HS-5 (cell line): ENCODE data around the gene MSANTD2.

Source experiments
- DNase-seq: peaks from one replicate; pipeline ENCODE4 v3.0.0-alpha.2; 2012; ENCODE audit warnings: low read depth

The MSANTD2 gene

GRCh38 chr11:124800226-124800929, at the start of gene MSANTD2:
Gene MSANTD2, minus strand, starts transcription at chr11:124800406. Its CDS starts 26 bp downstream, at chr11:124800380.
- no peak for DNase-seq

- no peak for DNase-seq
Measured at GRCh38 chr11:124846070-124846673, 46.0 kb upstream of the MSANTD2 start.

GRCh38 chr11:124844664-124845079, 44.5 kb upstream of the MSANTD2 start:
- DNase-seq, result no peak

GRCh38 chr11:124843616-124843910, 43.4 kb upstream of the MSANTD2 start:
- no peak for DNase-seq

GRCh38 chr11:124842305-124842704, 42.1 kb upstream of the MSANTD2 start:
- DNase-seq, result no peak

GRCh38 chr11:124841840-124842239, 41.6 kb upstream of the MSANTD2 start:
- no peak for DNase-seq

- no peak for DNase-seq
Measured at GRCh38 chr11:124841201-124841600, 41.0 kb upstream of the MSANTD2 start.

GRCh38 chr11:124840666-124841065, 40.5 kb upstream of the MSANTD2 start:
- no peak for DNase-seq

- DNase-seq, result no peak
Measured at GRCh38 chr11:124839972-124840621, 39.9 kb upstream of the MSANTD2 start.

GRCh38 chr11:124839128-124839971, 39.1 kb upstream of the MSANTD2 start:
- DNase-seq, result no peak

- no peak for DNase-seq
Measured at GRCh38 chr11:124838805-124839127, 38.6 kb upstream of the MSANTD2 start.

- peak; percentile 60 for DNase-seq
Measured at GRCh38 chr11:124837491-124837856, 37.3 kb upstream of the MSANTD2 start.

GRCh38 chr11:124835918-124836317, 35.7 kb upstream of the MSANTD2 start:
- DNase-seq, result no peak

- DNase-seq, result no peak
Measured at GRCh38 chr11:124834526-124835180, 34.4 kb upstream of the MSANTD2 start.

GRCh38 chr11:124832571-124832970, 32.4 kb upstream of the MSANTD2 start:
- DNase-seq, result no peak

GRCh38 chr11:124831897-124832296, 31.7 kb upstream of the MSANTD2 start:
- DNase-seq, result no peak

GRCh38 chr11:124830749-124831148, 30.5 kb upstream of the MSANTD2 start:
- no peak for DNase-seq

- DNase-seq, result no peak
Measured at GRCh38 chr11:124829986-124830385, 29.8 kb upstream of the MSANTD2 start.

GRCh38 chr11:124825876-124826275, 25.7 kb upstream of the MSANTD2 start:
- DNase-seq, result no peak

- no peak for DNase-seq
Measured at GRCh38 chr11:124823512-124824376, 23.5 kb upstream of the MSANTD2 start.

- DNase-seq, result no peak
Measured at GRCh38 chr11:124821995-124822730, 22.0 kb upstream of the MSANTD2 start.
